PFSK-1 (cell line): ENCODE results near the gene IL26.

Experiments used
- FOXP2 ChIP-seq: optimal IDR thresholded peaks from 2 replicates; pipeline ENCODE3; 2011; ENCODE audit warnings: borderline replicate concordance, control low read depth, inconsistent platforms; ENCODE audit not compliant: insufficient read depth; ENCODE audit errors: extremely low read length, extremely low read depth
- POLR2AphosphoS5 ChIP-seq: IDR thresholded peaks from 2 replicates; pipeline ENCODE4 v1.6.1; 2012; ENCODE audit warnings: low read depth, mild to moderate bottlenecking, control low read depth, low read length, moderate library complexity
- REST ChIP-seq, 2 experiments: IDR thresholded peaks; 2 replicates each; pipeline versions ENCODE4 v1.6.1 to v1.8.0; 2011 to 2012; ENCODE audit warnings: low read depth in 2 of 2, low read length in 2 of 2, control low read depth in 1 of 2, inconsistent platforms in 1 of 2, mild to moderate bottlenecking in 1 of 2, moderate library complexity in 1 of 2; ENCODE audit not compliant: insufficient read depth in 1 of 2
- SIN3A ChIP-seq: IDR thresholded peaks from 2 replicates; pipeline ENCODE4 v1.6.1; 2012; ENCODE audit warnings: mild to moderate bottlenecking, low read length, moderate library complexity, borderline replicate concordance; ENCODE audit not compliant: insufficient read depth
- TAF1 ChIP-seq: IDR thresholded peaks from 2 replicates; pipeline ENCODE4 v1.6.1; 2012; ENCODE audit warnings: low read length, control low read depth, borderline replicate concordance; ENCODE audit not compliant: insufficient read depth

The IL26 gene

GRCh38 chr12:68222326-68222725, 3.3 kb downstream of the IL26 start:
- TF ChIP-seq REST (IDR thresholded peaks at IDR 0.05; ENCODE audit: insufficient read depth in 1 of 2, low read depth in 2 of 2, low read length in 2 of 2) (no peak), TAF1 (no peak), POLR2AphosphoS5 (no peak)

- TF ChIP-seq FOXP2, result no peak
- no peak for TF ChIP-seq TAF1
- TF ChIP-seq POLR2AphosphoS5, result no peak
- no peak for TF ChIP-seq REST (IDR thresholded peaks at IDR 0.05; ENCODE audit: insufficient read depth in 1 of 2, low read depth in 2 of 2, low read length in 2 of 2)
- no peak for TF ChIP-seq SIN3A
Observed at GRCh38 chr12:68221497-68221896, 4.1 kb downstream of the IL26 start.

GRCh38 chr12:68210875-68211274, 14.7 kb downstream of the IL26 start:
- no peak for TF ChIP-seq POLR2AphosphoS5
- no peak for TF ChIP-seq TAF1
- no peak for TF ChIP-seq FOXP2
- no peak for TF ChIP-seq REST (IDR thresholded peaks at IDR 0.05; ENCODE audit: insufficient read depth in 1 of 2, low read depth in 2 of 2, low read length in 2 of 2)
- TF ChIP-seq SIN3A, result no peak

- TF ChIP-seq POLR2AphosphoS5, result no peak
- TF ChIP-seq FOXP2, result no peak
- TF ChIP-seq REST (IDR thresholded peaks at IDR 0.05; ENCODE audit: insufficient read depth in 1 of 2, low read depth in 2 of 2, low read length in 2 of 2), result no peak
- no peak for TF ChIP-seq TAF1
- no peak for TF ChIP-seq SIN3A
Observed at GRCh38 chr12:68207276-68207675, 18.3 kb downstream of the IL26 start.

- TF ChIP-seq REST (IDR thresholded peaks at IDR 0.05; ENCODE audit: insufficient read depth in 1 of 2, low read depth in 2 of 2, low read length in 2 of 2) (no peak), TAF1 (no peak), SIN3A (no peak), POLR2AphosphoS5 (no peak), FOXP2 (no peak)
Observed at GRCh38 chr12:68206446-68206845, 19.2 kb downstream of the IL26 start.
